GM18517 (cell line): ENCODE results near the gene IL1R2.
"Not testable (repeated sequence)": the region's sequence is repeated elsewhere in the genome, so short reads cannot be mapped to it uniquely, and the experiment has no call there.

ENCODE experiments used
- ATAC-seq: cut with Tn5 transposase; IDR thresholded peaks from one replicate; pipeline ENCODE4 v1.9.1; 2021; ENCODE audit warnings: mild to moderate bottlenecking, moderate library complexity; ENCODE audit not compliant: unreplicated experiment

IL1R2 gene

GRCh38 chr2:101995804-101996203, 4.0 kb downstream of the IL1R2 start:
- no peak for ATAC-seq

- ATAC-seq, result no peak
These were observed 6.8 kb downstream of the IL1R2 start for GRCh38 chr2:101998556-101998895.

- no peak for ATAC-seq
These were observed 7.4 kb downstream of the IL1R2 start for GRCh38 chr2:101998896-101999789.

GRCh38 chr2:102000012-102000411, 8.3 kb downstream of the IL1R2 start:
- ATAC-seq, result no peak

GRCh38 chr2:102000813-102001766, 9.3 kb downstream of the IL1R2 start:
- no peak for ATAC-seq

DNA sequence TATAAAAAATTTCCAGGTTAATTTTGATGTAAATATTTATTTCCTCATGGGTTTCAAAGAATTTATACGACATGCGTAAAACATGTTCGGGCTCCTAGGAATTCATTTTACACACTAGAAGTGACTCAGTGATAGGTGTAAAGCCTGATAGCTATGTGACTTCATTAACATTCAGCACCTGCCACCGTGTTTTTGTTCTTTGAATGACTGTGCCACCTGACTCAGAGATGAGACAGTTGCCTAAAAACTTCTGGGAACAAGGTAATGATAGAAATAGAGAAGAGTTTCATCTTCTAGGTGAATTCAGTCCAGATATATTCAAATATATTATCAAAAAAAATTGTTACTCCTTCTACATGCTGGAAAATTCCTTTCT, 10.0 kb downstream of the IL1R2 start:
- ATAC-seq, result no peak

DNA sequence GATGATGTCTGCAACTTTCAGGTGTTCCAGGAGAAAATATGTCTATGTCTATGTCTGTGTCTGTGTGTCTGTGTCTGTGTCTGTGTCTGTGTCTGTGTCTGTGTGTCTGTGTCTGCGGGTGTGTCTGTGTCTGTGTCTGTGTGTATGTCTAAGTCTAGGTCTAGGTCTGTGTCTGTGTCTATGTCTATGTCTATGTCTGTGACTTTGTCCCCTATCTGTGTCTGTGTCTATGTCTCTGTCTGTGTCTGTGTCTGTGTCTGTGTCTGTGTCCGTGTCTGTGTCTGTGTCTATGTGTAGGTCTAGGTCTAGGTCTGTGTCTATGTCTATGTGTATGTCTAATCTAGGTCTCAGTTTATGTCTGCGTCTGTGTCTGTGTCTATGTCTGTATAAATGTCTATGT, 10.5 kb downstream of the IL1R2 start:
- ATAC-seq, result no peak

DNA sequence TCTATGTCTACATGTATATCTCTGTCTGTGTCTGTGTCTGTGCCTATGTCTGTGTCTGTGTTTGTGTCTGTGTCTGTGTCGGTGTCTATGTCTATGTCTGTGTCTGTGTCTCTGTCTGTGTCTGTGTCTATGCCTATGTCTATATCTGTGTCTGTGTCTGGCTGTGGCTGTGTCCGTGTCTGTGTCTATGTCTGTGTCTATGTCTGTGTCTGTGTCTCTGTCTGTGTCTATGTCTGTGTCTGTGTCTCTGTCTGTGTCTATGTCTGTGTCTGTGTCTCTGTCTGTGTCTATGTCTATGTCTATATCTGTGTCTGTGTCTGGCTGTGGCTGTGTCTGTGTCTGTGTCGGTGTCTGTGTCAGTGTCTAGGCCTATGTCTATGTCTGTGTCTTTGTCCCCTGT, 11.1 kb downstream of the IL1R2 start:
- not testable (repeated sequence) for ATAC-seq

- ATAC-seq, result no peak
These were observed 11.9 kb downstream of the IL1R2 start for GRCh38 chr2:102003696-102004095.

GRCh38 chr2:102004581-102004980, 12.8 kb downstream of the IL1R2 start:
- ATAC-seq, result no peak

GRCh38 chr2:102005449-102005848, 13.7 kb downstream of the IL1R2 start:
- ATAC-seq, result no peak

- no peak for ATAC-seq
These were observed 14.5 kb downstream of the IL1R2 start for GRCh38 chr2:102005989-102006885.

DNA sequence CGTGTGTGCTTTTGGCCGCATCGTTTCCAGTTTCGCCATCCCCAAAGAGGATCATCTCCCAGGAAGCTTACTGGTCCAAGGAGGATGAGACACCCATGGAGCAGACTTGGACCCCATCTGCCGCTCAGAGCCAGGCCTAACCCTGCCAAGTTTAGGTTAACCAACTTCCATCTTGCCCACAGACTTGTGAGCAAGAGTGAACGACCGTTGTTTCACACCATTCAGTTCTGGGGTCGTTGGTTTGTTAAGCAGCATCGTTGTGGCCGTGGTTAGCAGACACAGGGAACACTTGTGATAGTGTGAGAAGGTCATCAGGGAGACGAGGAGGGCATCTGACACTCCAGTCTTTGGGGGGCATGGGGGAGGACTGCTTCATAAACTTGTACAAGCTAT, 15.1 kb downstream of the IL1R2 start:
- no peak for ATAC-seq

DNA sequence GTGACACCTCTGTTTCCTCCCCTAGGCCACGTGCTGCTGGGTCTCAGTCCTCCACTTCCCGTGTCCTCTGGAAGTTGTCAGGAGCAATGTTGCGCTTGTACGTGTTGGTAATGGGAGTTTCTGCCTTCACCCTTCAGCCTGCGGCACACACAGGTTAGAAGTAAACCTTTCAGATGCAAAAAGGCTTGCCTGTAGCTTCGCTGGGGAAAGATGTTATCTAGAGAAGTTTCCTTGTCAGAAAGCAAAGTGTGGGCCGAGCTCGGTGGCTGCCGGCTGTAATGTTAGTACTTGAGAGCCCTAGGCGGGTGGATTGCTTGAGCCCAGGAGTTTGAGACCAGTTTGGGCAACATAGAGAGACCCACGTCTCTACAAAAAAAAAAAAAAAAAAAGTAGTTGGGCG, 16.7 kb downstream of the IL1R2 start:
- ATAC-seq, result no peak

- ATAC-seq, result no peak
These were observed 17.8 kb downstream of the IL1R2 start for GRCh38 chr2:102009557-102009956.

DNA sequence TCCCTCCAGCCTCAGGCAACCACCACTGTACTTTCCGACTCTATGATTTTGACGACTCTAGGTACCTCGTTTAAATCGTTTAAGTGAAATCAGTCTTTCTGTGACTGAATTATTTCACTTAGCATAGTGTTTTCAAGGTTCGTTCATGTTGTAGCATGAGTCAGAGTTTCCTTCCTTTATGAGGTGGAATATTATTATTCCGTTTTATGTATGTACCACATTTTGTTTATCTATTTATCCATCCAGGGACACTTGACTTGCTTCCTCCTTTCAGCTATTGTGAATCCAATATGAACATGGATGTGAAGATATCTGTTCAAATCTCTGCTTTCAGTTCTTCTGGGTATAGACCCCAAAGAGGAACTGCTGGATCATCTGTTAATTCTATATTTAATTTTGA, 19.1 kb downstream of the IL1R2 start:
- ATAC-seq, result no peak

DNA sequence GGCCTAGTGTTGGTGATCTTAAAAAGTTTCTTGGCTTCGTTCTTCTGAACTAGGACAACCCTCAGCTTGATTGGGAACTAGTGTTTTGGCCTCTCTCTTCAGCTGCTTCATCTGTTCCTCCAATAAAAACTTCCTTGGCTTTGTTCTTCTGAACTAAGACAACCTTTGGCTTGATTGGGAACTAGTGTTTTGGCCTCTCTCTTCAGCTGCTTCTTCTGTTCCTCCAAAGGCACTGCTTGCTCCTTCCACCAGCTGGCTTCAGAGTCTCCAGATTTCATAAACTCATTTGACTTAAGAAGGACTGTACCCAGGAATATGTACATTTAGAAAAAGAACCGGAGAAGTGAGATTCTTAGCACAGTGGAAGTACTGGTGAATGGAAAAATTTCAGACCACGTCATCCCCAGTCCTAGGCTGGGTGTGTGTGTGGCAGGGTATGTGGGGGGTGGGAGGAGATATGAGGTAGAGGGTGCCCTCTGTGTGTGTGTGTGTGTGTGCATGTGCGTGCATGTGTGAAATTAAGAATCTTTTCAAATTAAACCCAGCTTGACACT, 20.4 kb downstream of the IL1R2 start:
- no peak for ATAC-seq

DNA sequence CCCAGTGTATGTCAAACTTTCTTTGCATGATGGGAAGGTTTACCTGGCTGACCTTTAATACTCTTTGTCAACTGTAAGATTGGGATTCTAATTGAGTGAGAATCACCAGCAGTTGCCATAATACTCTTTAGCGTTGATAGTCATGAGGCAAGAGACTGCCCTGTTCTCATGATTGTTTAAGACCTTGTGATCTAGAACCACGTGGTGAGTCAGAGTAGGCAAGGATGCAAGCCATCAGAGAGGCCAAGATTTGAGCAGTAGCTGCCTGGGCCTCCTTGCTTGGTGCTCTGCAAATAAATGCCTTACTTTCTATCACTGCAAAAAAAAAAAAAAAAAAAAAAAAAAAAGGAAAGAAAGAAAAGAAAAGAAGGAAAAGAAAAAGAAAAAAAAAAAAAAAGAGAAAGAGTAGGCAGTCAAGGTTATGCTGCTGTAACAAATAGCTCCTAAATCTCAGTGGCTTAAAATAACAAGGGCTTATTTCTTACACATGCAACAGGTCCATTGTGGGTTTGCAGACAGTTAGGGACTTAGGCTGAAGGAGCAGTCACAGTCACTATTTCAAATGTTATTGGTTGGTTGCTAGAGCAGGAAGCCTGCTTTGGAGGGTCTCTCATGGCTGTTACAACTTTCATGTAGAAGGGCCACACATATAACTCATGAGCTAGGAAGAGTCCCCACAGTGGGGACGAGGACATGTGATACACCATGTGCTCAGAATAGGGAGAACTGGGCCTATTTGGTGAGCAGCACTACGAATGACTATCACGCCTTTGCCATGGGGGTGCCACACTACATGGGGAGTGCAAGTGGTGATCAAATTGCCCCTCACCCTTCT, 21.7 kb downstream of the IL1R2 start:
- ATAC-seq, result no peak

- no peak for ATAC-seq
These were observed 22.2 kb downstream of the IL1R2 start for GRCh38 chr2:102014041-102014345.

DNA sequence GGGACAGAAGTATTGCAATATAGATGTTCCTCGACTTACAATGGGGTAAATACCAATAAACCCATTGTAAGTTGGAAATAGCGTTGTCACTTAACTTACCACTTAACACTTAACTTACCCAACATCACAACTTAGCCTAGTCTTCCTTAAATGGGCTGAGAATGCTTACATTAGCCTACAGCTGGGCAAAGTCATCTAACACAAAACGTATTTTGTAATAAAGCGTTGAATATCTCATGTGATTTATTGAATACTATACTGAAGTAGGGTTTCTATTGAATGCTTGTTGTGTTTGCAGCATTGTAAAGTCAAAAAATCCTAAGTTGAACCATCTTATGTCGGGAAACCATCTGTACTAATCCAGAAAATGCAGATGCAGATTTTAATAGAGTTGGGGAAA, 23.6 kb downstream of the IL1R2 start:
- ATAC-seq, result no peak
